SK-N-SH treated with all-trans-retinoic acid at 6 μM for 48 hours (cell line): Measurements from ENCODE around the gene SCFD2.

Experiments used
- ATAC-seq: fragments of 200-7000 bp; cut with Tn5 transposase; 3 replicates; pipeline ENCODE4 v1.9.1; 2020; ENCODE audit warnings: mild to moderate bottlenecking, moderate library complexity
- ARNTL ChIP-seq: fragments of 450-650 bp; formaldehyde crosslinking; IDR thresholded peaks from 2 replicates; pipeline ENCODE4 v1.5.0; 2020; ENCODE audit warnings: low read depth, mild to moderate bottlenecking, moderate library complexity, borderline replicate concordance
- BACH2 ChIP-seq: fragments of 250-450 bp; sonication (Bioruptor Pico); IDR thresholded peaks from 2 replicates; pipeline ENCODE4 v1.9.0; 2021; ENCODE audit warnings: mild to moderate bottlenecking, borderline replicate concordance
- CSDC2 ChIP-seq: fragments of 250-450 bp; sonication (Bioruptor Pico); IDR thresholded peaks from 2 replicates; pipeline ENCODE4 v1.5.0; 2020; ENCODE audit warnings: mild to moderate bottlenecking, moderate library complexity
- CSRNP3 ChIP-seq: fragments of 250-450 bp; sonication (Bioruptor Pico); IDR thresholded peaks from 2 replicates; pipeline ENCODE4 v1.5.1; 2021; ENCODE audit warnings: mild to moderate bottlenecking, moderate library complexity
- ESRRG ChIP-seq: fragments of 250-450 bp; sonication (Bioruptor Pico); IDR thresholded peaks from 2 replicates; pipeline ENCODE4 v1.6.1; 2021; ENCODE audit warnings: mild to moderate bottlenecking
- GLIS3 ChIP-seq: fragments of 250-450 bp; sonication (Bioruptor Pico); IDR thresholded peaks from 2 replicates; pipeline ENCODE4 v1.5.0; 2020; ENCODE audit warnings: mild to moderate bottlenecking, moderate library complexity
- ISL1 ChIP-seq: fragments of 250-450 bp; sonication (Bioruptor Pico); IDR thresholded peaks from 2 replicates; pipeline ENCODE4 v2.1.2; 2022; ENCODE audit warnings: mild to moderate bottlenecking, moderate library complexity
- OSR1 ChIP-seq: fragments of 250-450 bp; sonication (Bioruptor Pico); IDR thresholded peaks from 2 replicates; pipeline ENCODE4 v1.8.0; 2022; ENCODE audit warnings: moderate library complexity, mild to moderate bottlenecking, inconsistent platforms
- POU6F1 ChIP-seq: fragments of 250-450 bp; sonication (Bioruptor Pico); IDR thresholded peaks from 2 replicates; pipeline ENCODE4 v1.8.0; 2021; ENCODE audit warnings: low read depth, mild to moderate bottlenecking, moderate library complexity, borderline replicate concordance
- PPARA ChIP-seq: fragments of 250-450 bp; sonication (Bioruptor Pico); IDR thresholded peaks from 2 replicates; pipeline ENCODE4 v1.5.0; 2020; ENCODE audit warnings: mild to moderate bottlenecking, borderline replicate concordance
- RARB ChIP-seq: fragments of 250-450 bp; sonication (Bioruptor Pico); IDR thresholded peaks from 2 replicates; pipeline ENCODE4 v1.8.0; 2021; ENCODE audit warnings: mild to moderate bottlenecking, moderate library complexity
- SNAI2 ChIP-seq: fragments of 250-450 bp; sonication (Bioruptor Pico); IDR thresholded peaks from 2 replicates; pipeline ENCODE4 v1.5.0; 2020; ENCODE audit warnings: mild to moderate bottlenecking, moderate library complexity
- TCF4 ChIP-seq: fragments of 250-450 bp; sonication (Bioruptor Pico); IDR thresholded peaks from 2 replicates; pipeline ENCODE4 v1.8.0; 2021; ENCODE audit warnings: mild to moderate bottlenecking, moderate library complexity, borderline replicate concordance
- TOX ChIP-seq: fragments of 250-450 bp; sonication (Bioruptor Pico); IDR thresholded peaks from 2 replicates; pipeline ENCODE4 v1.8.0; 2021; ENCODE audit warnings: mild to moderate bottlenecking, moderate library complexity, borderline replicate concordance
- ZC3H10 ChIP-seq: fragments of 250-450 bp; sonication (Bioruptor Pico); IDR thresholded peaks from 2 replicates; pipeline ENCODE4 v1.5.1; 2021; ENCODE audit warnings: mild to moderate bottlenecking, moderate library complexity
- ZFP3 ChIP-seq: fragments of 250-450 bp; sonication (Bioruptor Pico); IDR thresholded peaks from 2 replicates; pipeline ENCODE4 v1.5.0; 2020; ENCODE audit warnings: mild to moderate bottlenecking, moderate library complexity
- ZFP30 ChIP-seq: fragments of 450-650 bp; formaldehyde crosslinking; IDR thresholded peaks from 2 replicates; pipeline ENCODE4 v1.5.0; 2022; ENCODE audit warnings: mild to moderate bottlenecking, moderate library complexity
- ZNF565 ChIP-seq: fragments of 450-650 bp; formaldehyde crosslinking; conservative IDR thresholded peaks from 2 replicates; pipeline ENCODE4 v1.5.0; 2020; ENCODE audit warnings: low read depth, mild to moderate bottlenecking, moderate library complexity
- ZNF70 ChIP-seq: fragments of 450-650 bp; formaldehyde crosslinking; IDR thresholded peaks from 2 replicates; pipeline ENCODE4 v1.5.0; 2020; ENCODE audit warnings: mild to moderate bottlenecking, moderate library complexity
- ZNF8 ChIP-seq: fragments of 450-650 bp; formaldehyde crosslinking; IDR thresholded peaks from 2 replicates; pipeline ENCODE4 v1.5.0; 2020; ENCODE audit warnings: mild to moderate bottlenecking, moderate library complexity
- TF ChIP-seq, protein P1 (sequence below): fragments of 250-450 bp; sonication (Bioruptor Pico); IDR thresholded peaks from 2 replicates; pipeline ENCODE4 v1.5.0; 2020; ENCODE audit warnings: mild to moderate bottlenecking, moderate library complexity
- TF ChIP-seq, protein P2 (sequence below): fragments of 250-450 bp; sonication (Bioruptor Pico); IDR thresholded peaks from 2 replicates; pipeline ENCODE4 v1.5.1; 2020; ENCODE audit warnings: low read depth, mild to moderate bottlenecking, moderate library complexity

Gene SCFD2

GRCh38 chr4:52848254-52848653 is 517.6 kb downstream of the SCFD2 start (continued):
- TF ChIP-seq ZNF70 (CRISPR knock-in tag) (no peak), BACH2 (CRISPR knock-in tag) (no peak), ISL1 (CRISPR knock-in tag) (no peak), ESRRG (CRISPR knock-in tag) (no peak), SNAI2 (CRISPR knock-in tag) (no peak), ZNF565 (CRISPR knock-in tag) (no peak), ARNTL (CRISPR knock-in tag) (no peak)

DNA sequence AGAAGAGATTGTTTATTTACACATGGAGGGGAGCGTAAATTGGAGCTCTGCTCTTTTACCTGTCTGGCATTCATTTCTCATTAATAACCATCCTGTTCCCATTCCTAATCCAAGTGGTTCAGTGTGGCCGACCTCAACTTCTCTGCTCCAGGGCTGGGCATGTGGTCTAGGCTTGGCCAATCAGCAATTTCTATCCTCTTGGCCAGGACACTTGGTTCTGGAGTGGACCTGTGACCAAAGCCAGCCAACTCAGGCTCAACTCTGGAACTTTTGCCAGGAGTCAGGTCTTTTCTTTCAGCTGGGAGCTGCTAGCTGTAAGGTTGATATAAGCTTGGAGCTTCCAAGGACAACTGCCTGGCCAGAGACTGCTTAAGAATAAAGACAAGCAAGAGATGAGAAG is 519.4 kb downstream of the SCFD2 start:
- ATAC-seq = no peak
- TF ChIP-seq ZFP30 (no peak), BACH2 (CRISPR knock-in tag) (no peak), ISL1 (CRISPR knock-in tag) (no peak), TCF4 (no peak), RARB (CRISPR knock-in tag) (no peak), OSR1 (CRISPR knock-in tag) (no peak), TOX (CRISPR knock-in tag) (no peak), ZNF565 (CRISPR knock-in tag) (no peak)
- TF ChIP-seq, protein P1, sequence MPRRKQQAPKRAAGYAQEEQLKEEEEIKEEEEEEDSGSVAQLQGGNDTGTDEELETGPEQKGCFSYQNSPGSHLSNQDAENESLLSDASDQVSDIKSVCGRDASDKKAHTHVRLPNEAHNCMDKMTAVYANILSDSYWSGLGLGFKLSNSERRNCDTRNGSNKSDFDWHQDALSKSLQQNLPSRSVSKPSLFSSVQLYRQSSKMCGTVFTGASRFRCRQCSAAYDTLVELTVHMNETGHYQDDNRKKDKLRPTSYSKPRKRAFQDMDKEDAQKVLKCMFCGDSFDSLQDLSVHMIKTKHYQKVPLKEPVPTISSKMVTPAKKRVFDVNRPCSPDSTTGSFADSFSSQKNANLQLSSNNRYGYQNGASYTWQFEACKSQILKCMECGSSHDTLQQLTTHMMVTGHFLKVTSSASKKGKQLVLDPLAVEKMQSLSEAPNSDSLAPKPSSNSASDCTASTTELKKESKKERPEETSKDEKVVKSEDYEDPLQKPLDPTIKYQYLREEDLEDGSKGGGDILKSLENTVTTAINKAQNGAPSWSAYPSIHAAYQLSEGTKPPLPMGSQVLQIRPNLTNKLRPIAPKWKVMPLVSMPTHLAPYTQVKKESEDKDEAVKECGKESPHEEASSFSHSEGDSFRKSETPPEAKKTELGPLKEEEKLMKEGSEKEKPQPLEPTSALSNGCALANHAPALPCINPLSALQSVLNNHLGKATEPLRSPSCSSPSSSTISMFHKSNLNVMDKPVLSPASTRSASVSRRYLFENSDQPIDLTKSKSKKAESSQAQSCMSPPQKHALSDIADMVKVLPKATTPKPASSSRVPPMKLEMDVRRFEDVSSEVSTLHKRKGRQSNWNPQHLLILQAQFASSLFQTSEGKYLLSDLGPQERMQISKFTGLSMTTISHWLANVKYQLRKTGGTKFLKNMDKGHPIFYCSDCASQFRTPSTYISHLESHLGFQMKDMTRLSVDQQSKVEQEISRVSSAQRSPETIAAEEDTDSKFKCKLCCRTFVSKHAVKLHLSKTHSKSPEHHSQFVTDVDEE = no peak
- TF ChIP-seq, protein P2, sequence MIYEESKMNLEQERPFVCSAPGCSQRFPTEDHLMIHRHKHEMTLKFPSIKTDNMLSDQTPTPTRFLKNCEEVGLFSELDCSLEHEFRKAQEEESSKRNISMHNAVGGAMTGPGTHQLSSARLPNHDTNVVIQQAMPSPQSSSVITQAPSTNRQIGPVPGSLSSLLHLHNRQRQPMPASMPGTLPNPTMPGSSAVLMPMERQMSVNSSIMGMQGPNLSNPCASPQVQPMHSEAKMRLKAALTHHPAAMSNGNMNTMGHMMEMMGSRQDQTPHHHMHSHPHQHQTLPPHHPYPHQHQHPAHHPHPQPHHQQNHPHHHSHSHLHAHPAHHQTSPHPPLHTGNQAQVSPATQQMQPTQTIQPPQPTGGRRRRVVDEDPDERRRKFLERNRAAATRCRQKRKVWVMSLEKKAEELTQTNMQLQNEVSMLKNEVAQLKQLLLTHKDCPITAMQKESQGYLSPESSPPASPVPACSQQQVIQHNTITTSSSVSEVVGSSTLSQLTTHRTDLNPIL = no peak

DNA sequence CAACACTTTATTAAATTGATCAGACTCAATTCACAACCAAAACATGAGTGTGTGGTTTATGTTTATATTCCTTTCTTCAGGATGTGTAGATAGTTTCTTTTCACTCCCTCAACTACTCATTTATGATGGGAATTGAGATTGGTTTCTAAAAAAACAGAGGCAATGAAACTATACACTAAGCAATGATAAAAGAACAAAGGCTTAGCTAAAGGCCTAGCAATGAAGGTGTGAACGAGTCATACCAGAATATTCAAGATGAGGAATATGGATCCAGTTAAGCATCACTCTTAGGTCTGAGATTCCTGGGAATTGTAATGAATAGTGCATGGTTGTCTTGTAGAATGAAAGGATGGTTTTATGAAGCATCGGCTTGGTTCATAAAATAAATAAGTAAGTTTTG is 521.3 kb downstream of the SCFD2 start:
- TF ChIP-seq RARB (CRISPR knock-in tag) = no peak
- no peak for TF ChIP-seq ZNF8
- TF ChIP-seq, protein P1 = no peak
- TF ChIP-seq CSRNP3 (CRISPR knock-in tag) = no peak
- TF ChIP-seq, protein P2 = no peak
- no peak for TF ChIP-seq CSDC2 (CRISPR knock-in tag)
- no peak for TF ChIP-seq POU6F1 (CRISPR knock-in tag)
- TF ChIP-seq ESRRG (CRISPR knock-in tag) = no peak
- no peak for TF ChIP-seq ISL1 (CRISPR knock-in tag)
- TF ChIP-seq GLIS3 (CRISPR knock-in tag) = no peak
- TF ChIP-seq TOX (CRISPR knock-in tag) = no peak
- TF ChIP-seq ZFP3 (CRISPR knock-in tag) = no peak
- TF ChIP-seq ZNF70 (CRISPR knock-in tag) = no peak
- no peak for TF ChIP-seq SNAI2 (CRISPR knock-in tag)
- TF ChIP-seq BACH2 (CRISPR knock-in tag) = no peak
- TF ChIP-seq ZC3H10 (CRISPR knock-in tag) = no peak
- TF ChIP-seq OSR1 (CRISPR knock-in tag) = no peak
- no peak for TF ChIP-seq TCF4
- no peak for TF ChIP-seq ZFP30
- TF ChIP-seq PPARA (CRISPR knock-in tag) = no peak
- ATAC-seq = no peak
